Cardiac muscle cell (in vitro differentiated cells and primary cell): ENCODE data around the gene CFAP210. TPM values are rescaled to one million over a fixed set of nuclear protein-coding genes. Genes with fewer than 3 reads are reported as not detected.
A peak's percentile ranks its signal among the peaks of the same experiment; 100 is the strongest.

Experiments used
- DNase-seq, 2 donors: peaks; one replicate each; pipeline versions ENCODE4 v3.0.0 to v3.0.0-alpha.2; 2010 to 2017; ENCODE audit warnings: low read depth in 1 of 2, low spot score in 1 of 2
- H3K27ac ChIP-seq: fragments of 200-600 bp; sonication (generic); 2 replicates; pipeline ENCODE4 v1.5.1; 2016
- H3K27me3 ChIP-seq: fragments of 200-600 bp; sonication (generic); 2 replicates; pipeline ENCODE4 v1.6.0; 2016; ENCODE audit warnings: control low read depth
- H3K36me3 ChIP-seq: fragments of 200-600 bp; sonication (generic); 2 replicates; pipeline ENCODE4 v1.5.1; 2016; ENCODE audit warnings: control low read depth
- H3K4me1 ChIP-seq: fragments of 200-600 bp; sonication (generic); 2 replicates; pipeline ENCODE4 v1.8.1; 2017; ENCODE audit warnings: low read depth, mild to moderate bottlenecking, mixed run types
- H3K4me3 ChIP-seq: fragments of 200-600 bp; sonication (generic); 2 replicates; pipeline ENCODE4 v1.5.1; 2016; ENCODE audit warnings: mild to moderate bottlenecking
- H3K9me3 ChIP-seq: fragments of 200-600 bp; sonication (generic); 2 replicates; pipeline ENCODE4 v1.5.1; 2017; ENCODE audit warnings: low read depth, mild to moderate bottlenecking, control low read depth
- polyA plus RNA-seq: library from polyadenylated mRNA; unstranded; fragments of >200 nt; fragmentation: Nextera tagmentation; extraction: Ambion mirVana; gene quantifications from 2 replicates; pipeline ENCODE4 v1.2.1, GENCODE V29; 2016
- total RNA-seq: library from RNA; depleted of rRNA; stranded (reverse); fragments of >200 nt; gene quantifications from 2 replicates; pipeline ENCODE4 v1.2.3, GENCODE V29; 2016
- TF ChIP-seq, protein P1 (sequence below): IDR thresholded peaks from 2 replicates; pipeline ENCODE4 v1.5.1; 2012; ENCODE audit warnings: low read depth, mild to moderate bottlenecking, low read length

The CFAP210 gene
- total and polyA plus RNA-seq, 2 experiments from 2014 or later: 0.28 TPM; not detected in 1

DNA sequence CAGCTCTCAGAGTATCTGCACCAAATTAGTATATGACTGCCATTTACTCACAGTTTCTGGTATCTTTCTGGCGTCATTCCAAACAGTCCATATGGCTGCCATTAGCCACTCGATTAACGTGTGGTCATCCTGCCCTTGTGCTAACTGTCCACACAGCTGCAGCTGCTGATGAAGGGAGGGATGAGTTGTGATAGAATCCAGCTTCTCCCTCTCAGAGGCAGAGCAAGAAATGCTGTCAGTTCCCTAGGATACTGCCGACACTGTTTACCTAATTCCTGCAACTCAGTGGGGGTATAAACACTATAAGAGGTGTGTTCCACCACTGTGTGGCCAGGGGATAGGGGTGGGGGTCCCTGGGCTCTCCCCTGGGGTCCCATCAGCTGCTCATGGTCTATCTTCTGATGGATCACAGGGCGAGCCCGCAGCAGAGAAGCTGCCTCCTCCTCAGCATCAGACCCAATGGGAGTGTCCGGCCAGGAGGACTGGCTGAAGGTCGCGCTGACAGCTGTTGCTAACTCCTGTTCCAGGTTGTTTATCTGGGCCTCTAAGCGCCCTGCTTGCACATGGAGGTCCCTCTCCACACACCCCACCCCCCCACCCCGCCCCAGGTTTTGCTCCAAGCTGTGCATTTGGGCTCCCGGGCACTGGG, 22.2 kb upstream of the CFAP210 start:
- peak in 1 of 2 donors; percentile 67 for DNase-seq
- Histone ChIP-seq H3K27me3 (no peaks in the 10 kb centered on the region), H3K9me3 (no peaks in the 10 kb centered on the region), H3K4me1 (peaks cover 16% of the 10 kb centered on the region), H3K36me3 (no peaks in the 10 kb centered on the region), H3K4me3 (no peak overlapping the region), H3K27ac (no peak overlapping the region)
- TF ChIP-seq, protein P1, sequence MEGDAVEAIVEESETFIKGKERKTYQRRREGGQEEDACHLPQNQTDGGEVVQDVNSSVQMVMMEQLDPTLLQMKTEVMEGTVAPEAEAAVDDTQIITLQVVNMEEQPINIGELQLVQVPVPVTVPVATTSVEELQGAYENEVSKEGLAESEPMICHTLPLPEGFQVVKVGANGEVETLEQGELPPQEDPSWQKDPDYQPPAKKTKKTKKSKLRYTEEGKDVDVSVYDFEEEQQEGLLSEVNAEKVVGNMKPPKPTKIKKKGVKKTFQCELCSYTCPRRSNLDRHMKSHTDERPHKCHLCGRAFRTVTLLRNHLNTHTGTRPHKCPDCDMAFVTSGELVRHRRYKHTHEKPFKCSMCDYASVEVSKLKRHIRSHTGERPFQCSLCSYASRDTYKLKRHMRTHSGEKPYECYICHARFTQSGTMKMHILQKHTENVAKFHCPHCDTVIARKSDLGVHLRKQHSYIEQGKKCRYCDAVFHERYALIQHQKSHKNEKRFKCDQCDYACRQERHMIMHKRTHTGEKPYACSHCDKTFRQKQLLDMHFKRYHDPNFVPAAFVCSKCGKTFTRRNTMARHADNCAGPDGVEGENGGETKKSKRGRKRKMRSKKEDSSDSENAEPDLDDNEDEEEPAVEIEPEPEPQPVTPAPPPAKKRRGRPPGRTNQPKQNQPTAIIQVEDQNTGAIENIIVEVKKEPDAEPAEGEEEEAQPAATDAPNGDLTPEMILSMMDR: no peak

GRCh38 chr2:169715379-169716237, 21.4 kb upstream of the CFAP210 start:
- H3K36me3 ChIP-seq: no peaks in the 10 kb centered on the region
- DNase-seq: peak; percentile 32 to 52

GRCh38 chr2:169714699-169715098, 20.5 kb upstream of the CFAP210 start:
- peaks cover 16% of the 10 kb centered on the region for H3K4me1 ChIP-seq
- TF ChIP-seq, protein P1: no peak
- no peaks in the 10 kb centered on the region for H3K27me3 ChIP-seq
- no peak overlapping the region for H3K4me3 ChIP-seq
- no peaks in the 10 kb centered on the region for H3K36me3 ChIP-seq
- H3K9me3 ChIP-seq: no peaks in the 10 kb centered on the region
- no peak for DNase-seq
- H3K27ac ChIP-seq: no peak overlapping the region

More at GRCh38 chr2:169715379-169716237, 21.4 kb upstream of the CFAP210 start:
- Histone ChIP-seq H3K9me3 (no peaks in the 10 kb centered on the region), H3K4me3 (no peak overlapping the region), H3K4me1 (peaks cover 16% of the 10 kb centered on the region), H3K27ac (peak overlapping the region; percentile 28), H3K27me3 (no peaks in the 10 kb centered on the region)
- TF ChIP-seq, protein P1: no peak

- Histone ChIP-seq H3K4me1 (peaks cover 16% of the 10 kb centered on the region), H3K27me3 (no peaks in the 10 kb centered on the region), H3K9me3 (no peaks in the 10 kb centered on the region), H3K4me3 (no peak overlapping the region), H3K27ac (no peak overlapping the region), H3K36me3 (no peaks in the 10 kb centered on the region)
- no peak for DNase-seq
- TF ChIP-seq, protein P1: no peak
These were observed 19.1 kb upstream of the CFAP210 start for GRCh38 chr2:169713331-169713730.

DNA sequence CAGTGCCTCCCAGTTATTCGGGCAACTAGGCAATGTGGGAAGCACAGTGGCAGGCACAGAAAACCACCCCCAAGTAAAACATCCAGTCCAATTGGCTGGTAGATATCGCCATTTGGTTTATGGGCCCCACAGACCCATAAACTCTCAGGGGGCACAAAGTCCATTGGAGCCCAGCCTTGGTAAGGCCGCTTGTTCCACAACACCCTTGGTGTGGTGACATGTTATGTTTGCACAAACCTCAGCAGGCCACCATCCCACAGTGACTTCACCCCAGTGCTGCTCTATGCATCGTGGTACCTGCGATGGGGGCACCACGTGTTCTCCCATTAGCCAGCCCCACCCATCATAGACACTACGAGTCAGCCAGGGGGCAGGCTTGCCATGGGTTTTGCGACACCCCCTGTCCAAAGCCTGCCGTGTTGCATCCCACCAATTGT, 18.6 kb upstream of the CFAP210 start:
- Histone ChIP-seq H3K36me3 (no peaks in the 10 kb centered on the region), H3K9me3 (no peaks in the 10 kb centered on the region), H3K4me1 (peaks cover 16% of the 10 kb centered on the region), H3K27me3 (no peaks in the 10 kb centered on the region), H3K27ac (no peak overlapping the region), H3K4me3 (no peak overlapping the region)
- TF ChIP-seq, protein P1: no peak
- no peak for DNase-seq
